T-helper 1 cell (primary cell): ENCODE measurements around the gene RBM33.

ENCODE experiments used
- DNase-seq, 5 donors: peaks; one replicate each; pipeline ENCODE4 v3.0.0-alpha.2; 2012 to 2020

The RBM33 gene

DNA sequence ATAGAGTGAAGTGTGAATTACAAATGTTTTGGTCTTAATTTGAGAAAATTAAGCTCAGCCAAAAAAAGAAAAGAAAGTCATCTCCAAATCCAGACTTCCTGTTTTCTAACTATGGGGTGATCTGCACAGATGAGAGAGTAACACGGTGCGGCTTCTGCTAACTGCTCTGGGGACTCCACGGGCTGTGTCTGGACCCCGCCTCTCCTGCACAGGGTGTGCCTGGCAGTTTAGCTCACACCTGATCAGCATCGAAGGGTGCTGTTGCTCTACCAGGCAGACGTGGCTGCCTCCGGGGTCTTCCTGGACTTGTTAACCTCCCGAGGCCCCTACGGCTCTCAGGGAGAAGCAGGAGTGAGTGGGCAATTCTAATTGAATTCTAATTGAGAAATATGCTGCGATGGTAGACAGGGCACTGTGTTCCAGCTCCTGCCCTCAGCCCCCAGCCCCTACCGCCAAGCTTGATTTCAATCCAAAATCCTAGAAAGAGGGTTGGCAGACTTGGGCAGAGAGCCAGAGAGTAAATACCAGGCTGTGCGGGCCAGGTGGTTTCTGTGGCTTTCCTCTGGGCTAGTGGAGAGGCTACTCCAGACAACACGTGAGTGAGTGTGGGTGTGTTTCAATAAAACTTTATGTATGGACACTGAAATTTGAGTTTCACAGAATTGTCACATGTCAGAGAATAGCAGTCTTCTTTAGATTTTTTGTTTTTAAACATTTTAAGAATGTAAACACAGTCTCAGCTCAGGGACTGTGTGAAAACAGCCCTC is 154.4 kb downstream of the RBM33 start:
- no peak for DNase-seq

DNA sequence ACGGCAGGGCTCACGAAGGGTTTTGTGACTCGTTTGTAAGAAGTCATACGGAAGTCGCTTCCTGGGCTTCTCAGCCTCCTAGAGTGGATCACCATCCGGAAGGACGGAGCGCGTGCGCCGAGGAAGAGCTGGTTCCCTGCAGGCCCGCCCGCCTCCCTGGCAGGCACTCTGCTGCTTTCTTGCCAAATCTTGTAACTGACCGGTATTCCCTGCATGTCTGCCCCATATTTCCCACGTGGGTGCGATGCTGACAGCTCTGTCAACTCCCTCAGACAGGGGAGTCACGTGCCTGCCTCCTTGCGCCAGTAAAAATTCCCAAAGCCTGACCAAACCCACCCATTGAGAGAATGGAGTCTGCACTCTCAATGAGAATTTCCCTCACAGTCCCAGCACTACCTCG is 155.1 kb downstream of the RBM33 start:
- no peak for DNase-seq

DNA sequence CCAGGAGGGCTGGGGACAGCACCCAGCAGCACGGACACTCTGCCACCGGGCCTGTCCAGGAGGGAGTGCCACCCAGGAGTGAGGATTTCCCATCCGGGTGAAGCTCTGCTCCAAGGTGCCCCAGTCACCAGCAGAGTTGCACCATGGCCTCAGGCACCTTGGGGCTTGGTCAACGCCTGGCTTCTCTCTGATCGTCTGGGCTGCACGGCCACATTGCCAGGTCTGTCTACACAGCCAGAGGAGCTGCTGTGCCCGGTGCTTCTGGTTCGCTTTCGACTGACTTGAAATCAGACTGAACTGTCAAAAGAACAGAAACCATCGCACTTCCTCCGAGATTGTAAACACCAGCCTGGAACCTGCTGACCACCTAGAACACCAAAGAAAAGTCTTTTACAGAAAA is 155.8 kb downstream of the RBM33 start:
- no peak for DNase-seq

- no peak for DNase-seq
Measured at GRCh38 chr7:155800741-155801267, 156.3 kb downstream of the RBM33 start.

DNA sequence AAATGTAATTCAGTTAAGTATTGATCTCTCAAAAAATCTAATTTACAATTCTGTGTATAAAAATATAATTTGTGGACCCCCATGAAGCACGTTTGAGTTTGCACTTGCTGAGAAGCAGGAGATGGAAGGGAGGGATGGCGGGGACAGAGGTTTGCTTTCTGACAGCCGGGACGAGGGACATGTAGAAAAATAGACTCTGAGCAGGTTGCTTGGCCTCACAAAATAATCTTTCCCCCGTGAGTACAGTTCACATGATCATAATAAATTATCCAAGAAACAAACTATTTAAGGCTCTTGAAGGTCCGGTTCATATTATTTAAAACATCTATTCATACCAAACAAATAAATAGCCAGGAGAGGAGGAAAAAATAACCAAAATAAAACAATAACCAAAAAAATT is 157.8 kb downstream of the RBM33 start:
- no peak for DNase-seq

- no peak for DNase-seq
Measured at GRCh38 chr7:155802906-155803417, 158.5 kb downstream of the RBM33 start.

- peak in 1 of 5 donors; percentile 23 for DNase-seq
Measured at GRCh38 chr7:155803418-155804376, 159.2 kb downstream of the RBM33 start.

DNA sequence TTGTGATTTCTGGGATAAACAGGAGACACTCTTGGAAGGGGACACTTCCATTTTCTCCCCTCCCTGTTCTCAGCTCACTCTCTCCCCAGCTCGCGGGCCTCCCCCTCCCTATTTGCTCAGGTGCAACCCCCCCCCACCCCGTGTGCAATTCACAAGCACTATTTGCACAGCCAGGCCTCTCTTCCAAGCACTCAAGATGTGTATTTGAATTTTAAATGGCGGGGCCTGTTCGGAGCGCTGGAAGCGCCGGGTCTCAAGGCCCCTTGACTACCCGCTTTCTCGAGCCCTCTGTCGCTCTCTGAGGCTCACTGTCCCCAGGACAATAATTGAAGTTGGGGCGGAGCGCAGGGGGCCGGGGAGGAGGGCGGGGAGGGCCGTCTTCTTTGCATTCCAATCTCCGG is 160.0 kb downstream of the RBM33 start:
- DNase-seq, result no peak

DNA sequence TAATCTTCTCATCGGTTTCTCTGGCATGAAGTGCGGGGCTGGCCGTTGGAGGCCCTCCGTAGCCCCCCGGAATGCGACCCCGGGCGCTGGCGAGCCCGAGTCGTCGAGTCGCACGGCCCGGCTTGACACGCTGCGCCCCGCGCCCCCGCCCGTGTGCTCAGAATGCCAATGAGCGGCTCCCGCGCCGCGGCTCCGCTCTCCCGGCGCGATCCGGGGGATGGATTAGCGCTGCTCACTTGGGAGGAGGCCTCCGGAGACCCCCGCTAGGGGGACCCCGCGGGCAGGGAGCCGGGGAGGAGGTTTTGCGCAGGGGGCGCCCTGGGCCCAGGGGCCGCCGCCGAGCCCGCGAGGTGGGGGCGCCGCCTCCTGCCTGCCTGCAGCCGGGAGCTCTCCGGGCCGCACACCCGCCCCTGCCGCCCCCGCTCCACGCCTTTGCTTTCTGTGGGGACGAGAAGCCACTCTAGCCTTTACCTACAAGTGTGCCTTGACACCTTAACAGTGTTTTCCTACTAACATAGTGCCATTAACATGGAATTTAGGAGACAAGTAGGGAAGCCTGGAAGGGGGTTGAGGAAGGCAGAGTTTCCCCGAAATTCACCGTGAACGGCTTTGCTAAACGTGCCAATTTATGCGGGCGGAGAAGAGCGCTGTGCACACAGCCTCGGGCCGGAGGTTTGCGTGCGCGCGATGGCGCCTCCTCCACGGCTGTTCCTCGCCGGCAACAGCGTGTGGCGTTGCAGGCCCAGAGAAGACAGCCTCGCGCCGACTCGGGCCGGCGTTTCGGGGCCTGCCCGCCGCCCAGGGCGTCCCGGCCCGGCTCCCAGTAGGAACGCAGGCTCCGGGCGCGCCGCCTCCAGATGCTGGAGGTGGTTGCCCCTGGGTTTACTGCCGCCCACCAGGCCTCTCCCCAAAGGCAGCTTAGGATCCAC is 160.7 kb downstream of the RBM33 start:
- peak in 2 of 5 donors; percentile 14 to 54 for DNase-seq

DNA sequence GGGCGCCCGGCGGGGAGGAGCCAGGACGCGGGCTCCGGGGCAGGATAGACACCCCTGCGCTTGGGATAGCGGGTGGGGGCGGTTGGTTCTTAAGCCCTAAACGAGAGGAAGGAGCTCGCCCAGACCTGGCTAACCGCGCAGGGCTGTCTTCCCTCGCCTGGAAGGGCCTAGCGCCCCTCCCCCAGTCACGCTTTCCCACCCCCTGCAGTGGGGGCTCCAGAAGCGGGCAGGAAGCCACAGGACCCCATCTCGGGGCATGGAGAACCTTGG is 161.3 kb downstream of the RBM33 start:
- DNase-seq, result no peak

- no peak for DNase-seq
Measured at GRCh38 chr7:155806096-155806871, 161.8 kb downstream of the RBM33 start.

- no peak for DNase-seq
Measured at GRCh38 chr7:155807065-155807671, 162.7 kb downstream of the RBM33 start.

DNA sequence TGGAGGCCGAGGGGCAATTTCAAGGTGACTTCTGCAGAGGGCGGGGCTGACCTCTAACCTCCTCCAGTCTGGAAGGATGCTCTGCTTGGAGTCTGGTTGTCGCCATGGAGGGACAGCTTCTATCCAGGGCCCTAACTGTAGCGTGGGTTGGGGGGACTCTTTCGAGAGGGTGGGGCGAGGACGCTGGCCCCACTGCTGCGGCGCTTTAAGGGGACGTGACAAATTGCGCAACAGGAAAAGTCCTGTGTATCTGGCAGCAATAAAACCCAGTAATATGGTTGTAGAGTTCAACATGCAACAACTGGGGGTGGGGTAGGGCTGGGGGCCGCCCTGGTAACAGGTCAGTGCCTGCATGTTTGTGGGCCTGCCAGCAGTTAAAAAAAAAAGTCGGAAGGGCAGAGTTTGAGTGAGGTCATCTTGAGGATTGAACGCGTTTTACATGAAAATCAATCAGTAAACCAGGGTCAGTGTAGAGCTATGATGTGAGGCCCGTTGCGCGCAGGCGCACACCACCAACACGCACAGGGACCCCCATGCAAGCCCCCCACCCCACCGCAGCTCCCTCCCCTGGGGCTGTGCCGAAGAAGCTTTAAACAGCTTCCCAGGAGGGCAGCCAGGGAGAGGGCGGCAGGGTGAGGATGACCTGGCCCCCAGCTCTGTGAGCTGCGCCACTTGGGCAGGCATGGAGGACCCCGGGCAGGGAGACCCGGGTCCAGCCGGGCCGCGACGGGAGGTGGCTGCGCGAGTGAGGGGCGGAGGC is 163.5 kb downstream of the RBM33 start:
- DNase-seq, result no peak

DNA sequence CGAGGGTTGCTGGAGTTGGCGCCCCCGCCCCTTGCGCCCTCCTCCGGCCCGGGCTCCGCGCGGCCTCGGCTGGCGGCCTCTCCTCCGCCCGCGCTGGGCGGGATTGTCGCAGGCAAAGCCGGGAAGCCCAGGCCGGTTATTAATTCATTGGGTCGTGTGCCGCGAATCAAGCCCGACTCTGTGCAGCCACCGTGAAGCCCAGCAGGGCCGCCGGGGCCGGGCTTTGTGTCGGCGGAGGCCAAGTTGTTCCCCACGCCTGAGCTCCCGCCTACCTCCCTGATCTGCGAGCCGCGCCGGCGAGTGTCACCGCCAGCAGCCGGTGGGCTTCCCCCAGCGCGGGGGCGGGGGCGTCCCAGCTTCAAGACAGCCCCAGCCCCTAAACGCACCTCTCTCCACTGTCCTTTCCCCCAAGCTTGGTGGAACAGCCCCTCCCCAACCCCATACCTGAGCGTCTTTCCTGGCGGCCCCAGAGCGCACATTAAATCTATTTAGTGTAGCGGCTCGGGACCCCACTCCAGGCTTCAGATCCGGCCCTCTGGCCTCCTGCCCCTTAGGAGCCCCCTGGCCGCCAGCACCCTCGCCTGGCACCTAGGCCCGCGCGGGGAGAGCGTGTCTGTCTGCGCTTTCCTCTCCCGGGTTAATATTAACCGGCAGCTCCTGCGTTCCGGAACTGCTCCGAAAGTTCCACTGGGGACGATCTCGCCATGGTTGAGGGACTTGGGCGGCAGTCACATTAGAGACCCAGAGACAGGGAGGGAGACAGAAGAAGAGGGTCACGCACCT is 164.3 kb downstream of the RBM33 start:
- DNase-seq, result no peak

GRCh38 chr7:155809332-155809946 is 165.0 kb downstream of the RBM33 start:
- no peak for DNase-seq

GRCh38 chr7:155809947-155810769 is 165.7 kb downstream of the RBM33 start:
- DNase-seq, result no peak

DNA sequence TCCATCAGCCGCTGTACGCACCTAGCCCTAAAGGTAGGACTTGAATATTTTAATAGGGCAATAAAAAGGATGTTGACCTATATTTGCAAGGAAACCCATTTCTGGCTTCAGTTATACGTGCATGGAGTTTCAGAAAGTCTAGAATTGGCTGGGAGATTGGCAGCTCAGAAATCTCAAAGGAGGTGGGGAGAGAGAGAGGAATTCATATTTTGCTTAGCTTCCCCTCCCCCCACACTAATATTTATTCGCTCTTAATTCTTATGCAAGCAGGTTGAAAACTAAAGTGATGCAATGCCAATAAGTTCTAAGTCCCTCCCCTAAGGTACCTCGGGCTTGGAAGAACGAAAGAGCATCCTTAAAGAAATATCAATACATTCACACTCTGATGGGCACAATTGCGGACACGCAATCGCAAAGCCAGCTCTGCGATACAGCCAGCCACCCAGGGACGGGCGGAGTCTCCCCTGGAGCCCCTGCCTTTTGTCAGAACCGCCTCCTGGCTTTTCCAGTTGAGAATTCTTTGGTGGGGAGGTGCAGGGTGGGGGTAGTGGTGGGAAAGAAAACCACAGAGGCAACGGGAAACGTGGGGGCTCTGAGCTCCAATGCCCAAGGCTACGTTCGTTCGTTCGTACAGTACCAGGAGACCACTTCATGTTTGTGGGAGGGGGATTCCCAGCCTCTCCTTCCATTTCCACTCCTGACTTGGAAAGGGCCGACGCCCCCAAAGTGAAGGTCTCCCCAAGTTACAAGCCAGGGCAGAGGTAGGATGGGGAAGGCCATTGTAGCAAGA is 166.5 kb downstream of the RBM33 start:
- no peak for DNase-seq

- DNase-seq, result no peak
Measured at GRCh38 chr7:155811560-155811894, 167.1 kb downstream of the RBM33 start.
